GM12873 (cell line): Measurements from ENCODE around the gene MYO1H.

Experiments
- TF ChIP-seq, protein P1 (sequence below): IDR thresholded peaks from 2 replicates; pipeline ENCODE4 v1.5.1; 2012; ENCODE audit warnings: low read depth, mild to moderate bottlenecking, moderate library complexity, low read length, control low read depth; ENCODE audit not compliant: insufficient read depth; ENCODE audit errors: missing control alignments

Gene MYO1H

GRCh38 chr12:109435428-109436187, 87.9 kb downstream of the MYO1H start:
- TF ChIP-seq, protein P1, sequence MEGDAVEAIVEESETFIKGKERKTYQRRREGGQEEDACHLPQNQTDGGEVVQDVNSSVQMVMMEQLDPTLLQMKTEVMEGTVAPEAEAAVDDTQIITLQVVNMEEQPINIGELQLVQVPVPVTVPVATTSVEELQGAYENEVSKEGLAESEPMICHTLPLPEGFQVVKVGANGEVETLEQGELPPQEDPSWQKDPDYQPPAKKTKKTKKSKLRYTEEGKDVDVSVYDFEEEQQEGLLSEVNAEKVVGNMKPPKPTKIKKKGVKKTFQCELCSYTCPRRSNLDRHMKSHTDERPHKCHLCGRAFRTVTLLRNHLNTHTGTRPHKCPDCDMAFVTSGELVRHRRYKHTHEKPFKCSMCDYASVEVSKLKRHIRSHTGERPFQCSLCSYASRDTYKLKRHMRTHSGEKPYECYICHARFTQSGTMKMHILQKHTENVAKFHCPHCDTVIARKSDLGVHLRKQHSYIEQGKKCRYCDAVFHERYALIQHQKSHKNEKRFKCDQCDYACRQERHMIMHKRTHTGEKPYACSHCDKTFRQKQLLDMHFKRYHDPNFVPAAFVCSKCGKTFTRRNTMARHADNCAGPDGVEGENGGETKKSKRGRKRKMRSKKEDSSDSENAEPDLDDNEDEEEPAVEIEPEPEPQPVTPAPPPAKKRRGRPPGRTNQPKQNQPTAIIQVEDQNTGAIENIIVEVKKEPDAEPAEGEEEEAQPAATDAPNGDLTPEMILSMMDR: no peak

GRCh38 chr12:109436188-109436560, 88.5 kb downstream of the MYO1H start:
- TF ChIP-seq, protein P1: no peak

DNA sequence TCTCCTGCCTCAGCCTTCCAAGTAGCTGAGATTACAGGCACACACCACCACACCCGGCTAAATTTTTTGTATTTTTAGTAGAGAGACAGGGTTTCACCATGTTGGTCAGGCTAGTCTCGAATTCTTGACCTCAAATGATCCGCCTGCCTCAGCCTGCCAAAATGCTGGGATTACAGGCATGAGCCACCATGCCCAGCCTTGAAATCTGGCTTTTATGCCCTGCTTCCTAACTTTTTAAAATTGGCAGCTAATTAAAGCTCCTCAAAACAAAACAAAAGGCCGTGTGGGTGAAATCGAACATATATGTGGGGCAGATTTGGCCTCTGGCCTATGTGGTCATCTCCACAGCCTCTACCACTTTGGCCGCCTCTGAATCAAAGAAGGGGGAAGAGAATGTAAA, 91.5 kb downstream of the MYO1H start:
- TF ChIP-seq, protein P1: no peak

DNA sequence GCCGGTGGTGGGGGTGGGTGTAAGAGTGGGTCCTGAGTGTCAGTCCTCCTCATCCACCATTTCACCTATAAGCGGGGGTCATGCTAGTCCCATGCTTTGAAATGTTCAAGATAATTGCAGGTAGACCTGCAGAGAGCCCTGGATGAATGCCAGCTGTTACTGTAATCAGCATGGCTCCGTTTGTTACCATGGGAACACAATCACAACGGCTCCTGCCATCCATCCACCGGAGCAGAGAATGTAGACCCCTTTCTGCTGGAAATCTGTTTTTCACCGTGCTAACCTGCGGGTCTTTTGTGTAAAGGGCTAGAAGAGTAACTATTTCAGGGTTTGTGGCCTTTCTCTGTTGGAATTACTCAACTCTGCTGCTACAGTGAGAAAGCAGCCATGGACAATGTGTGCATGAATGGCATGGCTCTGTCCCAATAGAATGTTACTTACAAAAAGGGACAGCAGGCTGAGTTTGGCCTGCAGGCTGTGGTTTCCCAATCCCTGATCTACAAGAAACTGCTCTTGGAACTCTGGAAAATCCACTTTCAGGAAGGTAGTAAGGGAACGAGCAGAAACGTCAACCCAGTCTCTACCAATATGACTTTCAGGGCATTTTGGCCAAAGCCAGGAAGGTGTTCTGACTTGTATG, 93.3 kb downstream of the MYO1H start:
- TF ChIP-seq, protein P1: no peak

DNA sequence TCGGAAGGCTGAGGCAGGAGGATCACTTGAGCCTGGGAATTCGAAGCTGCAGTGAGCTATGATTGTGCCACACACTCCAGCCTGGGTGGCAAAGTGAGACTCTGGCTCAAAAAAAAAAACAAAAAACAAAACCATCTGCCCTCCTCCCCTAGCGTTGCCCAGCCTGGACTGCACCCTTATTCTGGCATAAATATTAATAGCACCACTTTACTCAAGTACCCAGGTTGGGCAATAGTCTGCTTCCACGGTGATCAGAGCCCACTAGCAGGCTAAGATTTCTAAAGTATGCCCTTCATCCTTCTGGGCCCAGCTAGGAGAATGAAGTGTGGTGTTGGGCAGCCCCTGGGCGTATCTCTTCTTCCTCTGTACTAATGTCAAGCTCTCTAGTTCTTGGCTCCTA, 96.1 kb downstream of the MYO1H start:
- TF ChIP-seq, protein P1: no peak

GRCh38 chr12:109444259-109444658, 96.6 kb downstream of the MYO1H start:
- TF ChIP-seq, protein P1: no peak

- TF ChIP-seq, protein P1: no peak
Measured at GRCh38 chr12:109445191-109445609, 97.5 kb downstream of the MYO1H start.
